8988T (cell line): ENCODE measurements around the gene CLEC18A.
"Not testable (repeated sequence)": the region's sequence is repeated elsewhere in the genome, so short reads cannot be mapped to it uniquely, and the experiment has no call there.

Experiments
- DNase-seq: peaks from one replicate; pipeline ENCODE4 v3.0.0; 2011

The CLEC18A gene

GRCh38 chr16:69951017-69951671 is at the start of gene CLEC18A:
CLEC18A (plus strand) TSS chr16:69951334; CDS start chr16:69951367, 33 bp downstream.
- DNase-seq: not testable (repeated sequence)

GRCh38 chr16:69903865-69904415 is 47.2 kb upstream of the CLEC18A start:
- DNase-seq: no peak

GRCh38 chr16:69904495-69905170 is 46.5 kb upstream of the CLEC18A start:
- DNase-seq: no peak

GRCh38 chr16:69905171-69905555 is 46.0 kb upstream of the CLEC18A start:
- DNase-seq: no peak

- no peak for DNase-seq
Observed at GRCh38 chr16:69906838-69907401, 44.2 kb upstream of the CLEC18A start.

GRCh38 chr16:69909043-69909442 is 42.1 kb upstream of the CLEC18A start:
- no peak for DNase-seq

- no peak for DNase-seq
Observed at GRCh38 chr16:69909760-69910159, 41.4 kb upstream of the CLEC18A start.

- DNase-seq: no peak
Observed at GRCh38 chr16:69910964-69911363, 40.2 kb upstream of the CLEC18A start.

- no peak for DNase-seq
Observed at GRCh38 chr16:69916462-69916861, 34.7 kb upstream of the CLEC18A start.

- DNase-seq: no peak
Observed at GRCh38 chr16:69917311-69917710, 33.8 kb upstream of the CLEC18A start.

GRCh38 chr16:69917739-69918138 is 33.4 kb upstream of the CLEC18A start:
- DNase-seq: peak; percentile 72

GRCh38 chr16:69918241-69918640 is 32.9 kb upstream of the CLEC18A start:
- no peak for DNase-seq

GRCh38 chr16:69921127-69921526 is 30.0 kb upstream of the CLEC18A start:
- no peak for DNase-seq

GRCh38 chr16:69922200-69922599 is 28.9 kb upstream of the CLEC18A start:
- DNase-seq: no peak

GRCh38 chr16:69924041-69924775 is 26.9 kb upstream of the CLEC18A start:
- DNase-seq: no peak

GRCh38 chr16:69924777-69925191 is 26.4 kb upstream of the CLEC18A start:
- no peak for DNase-seq

- no peak for DNase-seq
Observed at GRCh38 chr16:69925311-69925710, 25.8 kb upstream of the CLEC18A start.

- no peak for DNase-seq
Observed at GRCh38 chr16:69926241-69926640, 24.9 kb upstream of the CLEC18A start.

GRCh38 chr16:69927056-69927757 is 23.9 kb upstream of the CLEC18A start:
- no peak for DNase-seq

GRCh38 chr16:69928856-69929400 is 22.2 kb upstream of the CLEC18A start:
- no peak for DNase-seq

- no peak for DNase-seq
Observed at GRCh38 chr16:69929480-69929879, 21.7 kb upstream of the CLEC18A start.

- peak; percentile 94 for DNase-seq
Observed at GRCh38 chr16:69930117-69930776, 20.9 kb upstream of the CLEC18A start.
